GM23338 (cell line): ENCODE data around the gene RNF151. TPM values are rescaled to one million over a fixed set of nuclear protein-coding genes. Genes with fewer than 3 reads are reported as not detected.

Experiments used
- ATAC-seq: fragments of 200-7000 bp; cut with Tn5 transposase; 3 replicates; pipeline ENCODE4 v1.9.1; 2020
- DNase-seq: peaks from one replicate; pipeline ENCODE4 v3.0.0-alpha.2; 2015; ENCODE audit warnings: low spot score
- H2AFZ ChIP-seq: fragments of 200-600 bp; sonication (generic); 2 replicates; pipeline ENCODE4 v1.8.0; 2016; ENCODE audit warnings: antibody characterized with exemption, mild to moderate bottlenecking, moderate library complexity
- H3F3A ChIP-seq: fragments of 200-600 bp; sonication (generic); replicated peaks from 2 replicates; pipeline ENCODE4 v1.8.0; 2017; ENCODE audit warnings: antibody characterized with exemption, mixed run types, low read depth
- H3K27ac ChIP-seq: fragments of 200-600 bp; sonication (generic); 2 replicates; pipeline ENCODE4 v1.6.1; 2016; ENCODE audit warnings: low read depth
- H3K27me3 ChIP-seq: fragments of 200-600 bp; sonication (generic); 2 replicates; pipeline ENCODE4 v1.8.0; 2016; ENCODE audit warnings: mild to moderate bottlenecking, mixed run types, moderate library complexity; ENCODE audit not compliant: insufficient read depth
- H3K36me3 ChIP-seq: fragments of 200-600 bp; sonication (generic); 2 replicates; pipeline ENCODE4 v1.8.0; 2016; ENCODE audit warnings: mild to moderate bottlenecking; ENCODE audit not compliant: insufficient read depth
- H3K4me1 ChIP-seq: fragments of 200-600 bp; sonication (generic); 2 replicates; pipeline ENCODE4 v1.8.0; 2016; ENCODE audit warnings: mild to moderate bottlenecking, moderate library complexity; ENCODE audit not compliant: insufficient read depth
- H3K4me2 ChIP-seq: fragments of 200-600 bp; sonication (generic); 2 replicates; pipeline ENCODE4 v1.7.1; 2017; ENCODE audit warnings: mixed run types
- H3K4me3 ChIP-seq: fragments of 200-600 bp; sonication (generic); 2 replicates; pipeline ENCODE4 v1.6.1; 2016; ENCODE audit warnings: mixed run types
- H3K79me2 ChIP-seq: fragments of 200-600 bp; sonication (generic); replicated peaks from 2 replicates; pipeline ENCODE4 v1.8.0; 2017; ENCODE audit warnings: mild to moderate bottlenecking; ENCODE audit not compliant: insufficient read depth
- H3K9me2 ChIP-seq: fragments of 200-600 bp; sonication (generic); 2 replicates; pipeline ENCODE4 v1.8.0; 2017; ENCODE audit not compliant: insufficient read depth
- H4K20me1 ChIP-seq: fragments of 200-600 bp; sonication (generic); replicated peaks from 2 replicates; pipeline ENCODE4 v1.8.0; 2017; ENCODE audit warnings: mild to moderate bottlenecking; ENCODE audit not compliant: insufficient read depth
- H3K27ac Mint-ChIP-seq: 2 replicates; pipeline ENCODE4 v1.8.0; 2020; ENCODE audit warnings: inconsistent platforms, mild to moderate bottlenecking, moderate library complexity, mixed read lengths
- H3K27me3 Mint-ChIP-seq: 3 replicates; pipeline ENCODE4 v1.8.0; 2022; ENCODE audit warnings: low read depth, mild to moderate bottlenecking, moderate library complexity, mixed read lengths, inconsistent platforms; ENCODE audit not compliant: insufficient read depth, poor library complexity
- H3K36me3 Mint-ChIP-seq: 3 replicates; pipeline ENCODE4 v1.8.0; 2021; ENCODE audit warnings: low read depth, mild to moderate bottlenecking, inconsistent platforms, moderate library complexity, mixed read lengths
- H3K4me1 Mint-ChIP-seq: 3 replicates; pipeline ENCODE4 v1.8.0; 2020; ENCODE audit warnings: mild to moderate bottlenecking, inconsistent platforms, mixed read lengths
- H3K4me3 Mint-ChIP-seq: 3 replicates; pipeline ENCODE4 v1.8.0; 2021; ENCODE audit warnings: moderate library complexity, mild to moderate bottlenecking, inconsistent platforms, mixed read lengths
- H3K9me3 Mint-ChIP-seq: 3 replicates; pipeline ENCODE4 v1.8.0; 2020; ENCODE audit warnings: moderate library complexity, mild to moderate bottlenecking, inconsistent platforms, mixed read lengths
- CREB1 ChIP-seq: fragments of 250-450 bp; sonication (Bioruptor Pico); IDR thresholded peaks from 2 replicates; pipeline ENCODE4 v1.5.0; 2020; ENCODE audit warnings: low read depth, mild to moderate bottlenecking, moderate library complexity
- CTCF ChIP-seq, 2 experiments: fragments of 200-600 bp in 1 of 2; sonication (generic) in 1 of 2; conservative IDR thresholded peaks; 2 replicates each; pipeline versions ENCODE4 v1.5.1 to v1.6.1; 2016 to 2017; ENCODE audit warnings: antibody characterized with exemption in 2 of 2, low read depth in 2 of 2, mild to moderate bottlenecking in 2 of 2, moderate library complexity in 1 of 2
- EZH2 ChIP-seq: fragments of 200-600 bp; sonication (generic); IDR thresholded peaks from one replicate; pipeline ENCODE4 v1.8.0; 2017; ENCODE audit warnings: antibody characterized with exemption, mild to moderate bottlenecking, low read depth; ENCODE audit not compliant: unreplicated experiment
- EZH2phosphoT487 ChIP-seq: fragments of 200-600 bp; sonication (generic); IDR thresholded peaks from one replicate; pipeline ENCODE4 v1.8.1; 2018; ENCODE audit warnings: antibody characterized with exemption; ENCODE audit not compliant: unreplicated experiment
- JUNB ChIP-seq: IDR thresholded peaks from one replicate; pipeline ENCODE4 v1.6.1; 2016; ENCODE audit warnings: antibody characterized with exemption; ENCODE audit not compliant: unreplicated experiment
- NANOG ChIP-seq: IDR thresholded peaks from 2 replicates; pipeline ENCODE4 v1.6.1; 2016; ENCODE audit warnings: antibody characterized with exemption, borderline replicate concordance
- POLR2AphosphoS5 ChIP-seq: IDR thresholded peaks from 2 replicates; pipeline ENCODE4 v1.6.1; 2016; ENCODE audit warnings: antibody characterized with exemption, low read depth
- STAT1 ChIP-seq: IDR thresholded peaks from one replicate; pipeline ENCODE4 v1.6.1; 2016; ENCODE audit warnings: antibody characterized with exemption; ENCODE audit not compliant: unreplicated experiment
- ZNF114 ChIP-seq: fragments of 250-450 bp; sonication (Bioruptor Pico); IDR thresholded peaks from 2 replicates; pipeline ENCODE4 v1.5.0; 2020; ENCODE audit warnings: mild to moderate bottlenecking, moderate library complexity
- ZNF331 ChIP-seq: fragments of 250-450 bp; sonication (Bioruptor Pico); IDR thresholded peaks from 2 replicates; pipeline ENCODE4 v1.5.0; 2020; ENCODE audit warnings: low read depth, mild to moderate bottlenecking, moderate library complexity
- ZNF462 ChIP-seq: fragments of 250-450 bp; sonication (Bioruptor Pico); IDR thresholded peaks from 2 replicates; pipeline ENCODE4 v1.5.0; 2020; ENCODE audit warnings: mild to moderate bottlenecking, moderate library complexity
- polyA plus RNA-seq: library from polyadenylated mRNA; unstranded; fragments of >200 nt; fragmentation: Nextera tagmentation; extraction: Ambion mirVana; gene quantifications from 2 replicates; pipeline ENCODE4 v1.2.1, GENCODE V29; 2016
- total RNA-seq: library from RNA; depleted of rRNA; stranded (reverse); fragments of >200 nt; shearing (Covaris generic); gene quantifications from 2 replicates; pipeline ENCODE4 v1.2.3, GENCODE V29; 2014
- TF ChIP-seq, protein P1 (sequence below): IDR thresholded peaks from 2 replicates; pipeline ENCODE4 v1.6.1; 2016; ENCODE audit warnings: antibody characterized with exemption
- TF ChIP-seq, protein P2 (sequence below): IDR thresholded peaks from one replicate; pipeline ENCODE4 v1.6.1; 2018; ENCODE audit warnings: antibody characterized with exemption; ENCODE audit not compliant: unreplicated experiment

RNF151 gene
- total and polyA plus RNA-seq, 2 experiments from 2014 or later, result not detected

- Histone ChIP-seq H2AFZ (no peak overlapping the region), H4K20me1 (no peaks in the 10 kb centered on the region; the same call in none of the 2 replicates), H3K4me2 (no peak overlapping the region), H3K79me2 (peaks cover 21% of the 10 kb centered on the region), H3K27ac (no peak overlapping the region), H3K4me1 (peaks cover 14% of the 10 kb centered on the region; the same call in 1 of the 2 replicates), H3K4me3 (no peak overlapping the region), H3K27me3 (no peaks in the 10 kb centered on the region), H3F3A (0 out of 2 replicates have a peak, but pooled peaks cover 8% of the 10 kb centered on the region), H3K9me2 (no peaks in the 10 kb centered on the region), H3K36me3 (no peaks in the 10 kb centered on the region)
- peaks cover 15% of the 10 kb centered on the region for H3K27me3 Mint-ChIP-seq
- peaks cover 12% of the 10 kb centered on the region for H3K4me1 Mint-ChIP-seq
- ATAC-seq (no peak), DNase-seq (no peak)
- peaks cover 16% of the 10 kb centered on the region for H3K36me3 Mint-ChIP-seq
- H3K9me3 Mint-ChIP-seq, result peaks cover 3% of the 10 kb centered on the region; the same call in 1 of the 3 replicates
- H3K4me3 Mint-ChIP-seq, result 0 out of 3 replicates have a peak overlapping the region, but pooled peaks have one; percentile 19
- TF ChIP-seq ZNF114 (CRISPR knock-in tag) (no peak), JUNB (no peak), ZNF462 (CRISPR knock-in tag) (no peak), POLR2AphosphoS5 (no peak), CTCF (conservative IDR thresholded peaks at IDR 0.05; ENCODE audit: low read depth in 2 of 2) (no peak), CREB1 (CRISPR knock-in tag) (no peak), EZH2 (no peak), STAT1 (no peak), NANOG (no peak), ZNF331 (CRISPR knock-in tag) (no peak), EZH2phosphoT487 (no peak)
- TF ChIP-seq, protein P1, sequence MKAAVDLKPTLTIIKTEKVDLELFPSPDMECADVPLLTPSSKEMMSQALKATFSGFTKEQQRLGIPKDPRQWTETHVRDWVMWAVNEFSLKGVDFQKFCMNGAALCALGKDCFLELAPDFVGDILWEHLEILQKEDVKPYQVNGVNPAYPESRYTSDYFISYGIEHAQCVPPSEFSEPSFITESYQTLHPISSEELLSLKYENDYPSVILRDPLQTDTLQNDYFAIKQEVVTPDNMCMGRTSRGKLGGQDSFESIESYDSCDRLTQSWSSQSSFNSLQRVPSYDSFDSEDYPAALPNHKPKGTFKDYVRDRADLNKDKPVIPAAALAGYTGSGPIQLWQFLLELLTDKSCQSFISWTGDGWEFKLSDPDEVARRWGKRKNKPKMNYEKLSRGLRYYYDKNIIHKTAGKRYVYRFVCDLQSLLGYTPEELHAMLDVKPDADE, result no peak
- TF ChIP-seq, protein P2, sequence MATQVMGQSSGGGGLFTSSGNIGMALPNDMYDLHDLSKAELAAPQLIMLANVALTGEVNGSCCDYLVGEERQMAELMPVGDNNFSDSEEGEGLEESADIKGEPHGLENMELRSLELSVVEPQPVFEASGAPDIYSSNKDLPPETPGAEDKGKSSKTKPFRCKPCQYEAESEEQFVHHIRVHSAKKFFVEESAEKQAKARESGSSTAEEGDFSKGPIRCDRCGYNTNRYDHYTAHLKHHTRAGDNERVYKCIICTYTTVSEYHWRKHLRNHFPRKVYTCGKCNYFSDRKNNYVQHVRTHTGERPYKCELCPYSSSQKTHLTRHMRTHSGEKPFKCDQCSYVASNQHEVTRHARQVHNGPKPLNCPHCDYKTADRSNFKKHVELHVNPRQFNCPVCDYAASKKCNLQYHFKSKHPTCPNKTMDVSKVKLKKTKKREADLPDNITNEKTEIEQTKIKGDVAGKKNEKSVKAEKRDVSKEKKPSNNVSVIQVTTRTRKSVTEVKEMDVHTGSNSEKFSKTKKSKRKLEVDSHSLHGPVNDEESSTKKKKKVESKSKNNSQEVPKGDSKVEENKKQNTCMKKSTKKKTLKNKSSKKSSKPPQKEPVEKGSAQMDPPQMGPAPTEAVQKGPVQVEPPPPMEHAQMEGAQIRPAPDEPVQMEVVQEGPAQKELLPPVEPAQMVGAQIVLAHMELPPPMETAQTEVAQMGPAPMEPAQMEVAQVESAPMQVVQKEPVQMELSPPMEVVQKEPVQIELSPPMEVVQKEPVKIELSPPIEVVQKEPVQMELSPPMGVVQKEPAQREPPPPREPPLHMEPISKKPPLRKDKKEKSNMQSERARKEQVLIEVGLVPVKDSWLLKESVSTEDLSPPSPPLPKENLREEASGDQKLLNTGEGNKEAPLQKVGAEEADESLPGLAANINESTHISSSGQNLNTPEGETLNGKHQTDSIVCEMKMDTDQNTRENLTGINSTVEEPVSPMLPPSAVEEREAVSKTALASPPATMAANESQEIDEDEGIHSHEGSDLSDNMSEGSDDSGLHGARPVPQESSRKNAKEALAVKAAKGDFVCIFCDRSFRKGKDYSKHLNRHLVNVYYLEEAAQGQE, result no peak
- H3K27ac Mint-ChIP-seq, result no peak overlapping the region
Observed at GRCh38 chr16:1974157-1975070, 7.8 kb downstream of the RNF151 start.
